Limb (tissue), 2 donors: ENCODE measurements around the gene IL1RL1.

Experiments
- DNase-seq, 2 donors: peaks; one replicate each; pipeline ENCODE4 v3.0.0-alpha.2; 2016; ENCODE audit errors: extremely low spot score in 2 of 2

IL1RL1 gene

GRCh38 chr2:102367331-102367971, 56.1 kb downstream of the IL1RL1 start:
- DNase-seq = no peak

- no peak for DNase-seq
These were observed 57.2 kb downstream of the IL1RL1 start for GRCh38 chr2:102368461-102369109.

GRCh38 chr2:102369866-102370265, 58.5 kb downstream of the IL1RL1 start:
- no peak for DNase-seq

DNA sequence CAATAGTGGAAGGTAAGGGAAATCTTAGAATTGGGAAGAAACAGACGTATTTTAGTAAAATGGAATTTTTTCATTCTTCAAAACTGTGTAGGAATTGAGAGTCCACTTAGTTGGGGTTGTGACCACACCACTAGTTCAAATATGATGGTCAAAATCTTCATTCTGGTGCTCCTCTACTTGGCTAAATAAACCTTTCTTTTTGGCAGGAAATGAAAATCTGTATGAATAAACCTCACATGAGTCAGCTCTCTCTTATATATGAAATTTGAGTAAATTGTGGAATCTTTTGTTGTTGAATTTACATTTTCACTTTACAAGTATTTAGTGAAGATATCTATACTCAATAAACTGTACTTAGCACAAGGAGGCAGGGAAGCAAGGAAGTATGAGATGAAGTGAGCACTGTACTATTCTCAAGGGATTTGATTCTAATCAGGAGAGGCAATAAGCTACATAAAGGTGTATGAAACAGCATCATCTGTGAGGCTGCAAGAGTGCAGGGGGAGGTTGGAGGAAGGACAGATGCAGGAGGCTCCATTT, 64.8 kb downstream of the IL1RL1 start:
- DNase-seq = no peak

- DNase-seq = no peak
These were observed 72.4 kb downstream of the IL1RL1 start for GRCh38 chr2:102383722-102384121.

DNA sequence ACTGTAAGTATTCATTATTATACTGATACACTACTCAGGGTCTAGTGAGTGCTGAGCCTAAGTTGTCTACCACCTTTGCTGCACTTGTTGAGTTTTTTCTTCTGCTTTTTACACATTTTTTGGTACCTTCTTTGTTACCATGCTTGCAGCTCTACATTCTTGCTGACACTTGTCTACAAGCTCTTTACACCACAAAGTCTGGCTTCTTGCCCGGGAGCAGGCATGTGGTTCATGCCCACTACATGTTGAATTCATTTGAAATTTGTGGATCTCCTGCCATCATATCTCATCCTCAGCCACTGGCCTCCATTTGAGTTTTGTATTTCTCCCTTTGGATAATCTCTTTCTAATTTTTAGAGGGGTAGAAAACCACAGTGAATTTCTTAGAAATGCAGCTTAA, 74.2 kb downstream of the IL1RL1 start:
- DNase-seq = no peak

DNA sequence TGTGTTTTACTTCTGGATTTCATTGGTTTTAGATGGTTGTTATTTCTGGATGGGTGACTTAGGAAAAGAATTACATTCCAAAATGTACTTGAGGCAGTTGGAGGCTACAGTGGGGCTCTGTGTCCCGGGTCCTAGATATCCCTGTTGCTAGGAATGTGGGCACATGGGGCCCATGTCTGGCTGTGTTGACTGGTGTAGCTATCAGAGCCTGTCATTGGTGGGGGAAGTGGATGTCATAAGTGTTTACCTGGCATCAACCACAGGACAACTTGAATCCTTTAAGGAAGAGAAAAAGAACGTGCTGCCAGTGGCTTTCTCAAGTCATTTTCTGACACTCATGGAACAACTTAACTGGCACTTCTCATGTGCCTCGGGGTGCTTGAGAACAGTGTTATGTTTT, 74.6 kb downstream of the IL1RL1 start:
- no peak for DNase-seq

GRCh38 chr2:102386867-102387541, 75.6 kb downstream of the IL1RL1 start:
- DNase-seq = no peak

DNA sequence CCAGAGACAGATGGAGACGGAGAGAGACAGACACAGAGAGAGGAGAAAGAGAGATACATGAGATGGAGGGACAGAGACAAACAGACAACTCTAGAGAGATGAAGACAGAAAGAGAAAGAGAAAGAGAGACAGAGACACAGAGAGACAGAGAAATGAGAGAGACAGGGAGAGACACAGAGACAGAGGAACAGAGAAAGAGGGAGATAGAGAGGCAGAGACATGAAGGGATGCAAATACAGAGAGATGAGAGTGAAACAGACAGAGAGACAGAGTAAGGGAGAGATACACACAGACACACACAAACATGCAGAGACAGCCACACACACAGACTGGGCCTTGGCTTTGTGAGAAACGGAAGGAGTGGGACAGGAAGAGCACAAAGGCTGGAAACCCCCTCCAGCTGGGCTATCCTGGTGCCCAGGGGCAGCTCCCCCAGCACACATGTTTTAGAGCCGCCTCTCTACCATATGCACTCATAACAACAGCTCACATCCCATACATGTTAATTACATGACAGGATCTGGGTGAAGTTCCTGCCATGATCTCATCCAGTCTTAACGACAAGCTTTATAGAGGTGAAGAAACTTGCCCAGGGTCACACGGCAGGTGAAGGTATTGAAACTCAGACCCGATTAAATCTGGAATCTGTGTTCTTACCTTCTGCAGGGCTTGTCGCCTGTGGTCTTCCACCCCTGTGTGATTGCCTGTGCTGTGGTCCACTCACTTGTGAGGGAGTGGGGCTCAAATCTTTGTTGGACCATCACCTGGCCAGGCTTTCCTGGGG, 76.6 kb downstream of the IL1RL1 start:
- DNase-seq = no peak

GRCh38 chr2:102391565-102391964, 80.2 kb downstream of the IL1RL1 start:
- DNase-seq = no peak

DNA sequence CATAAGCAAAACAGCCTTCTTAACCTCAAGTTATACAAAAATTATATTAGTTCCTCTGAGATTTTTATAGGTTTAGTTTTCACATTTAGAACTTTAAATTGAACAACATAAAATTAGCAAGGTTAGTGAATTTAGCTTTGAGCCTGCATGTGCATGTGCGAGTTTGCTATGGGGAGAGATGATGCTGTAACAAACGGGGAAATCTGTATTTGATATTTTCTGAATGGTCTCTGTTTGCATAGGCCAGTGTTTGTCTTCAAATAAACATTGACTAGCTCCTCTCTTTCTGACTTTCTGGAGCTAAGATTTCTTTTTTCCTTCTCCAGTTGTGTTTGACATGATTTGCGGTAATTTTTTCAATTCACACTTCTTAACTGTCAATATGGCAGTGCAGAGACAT, 80.7 kb downstream of the IL1RL1 start:
- no peak for DNase-seq

GRCh38 chr2:102392942-102393341, 81.6 kb downstream of the IL1RL1 start:
- DNase-seq = no peak

DNA sequence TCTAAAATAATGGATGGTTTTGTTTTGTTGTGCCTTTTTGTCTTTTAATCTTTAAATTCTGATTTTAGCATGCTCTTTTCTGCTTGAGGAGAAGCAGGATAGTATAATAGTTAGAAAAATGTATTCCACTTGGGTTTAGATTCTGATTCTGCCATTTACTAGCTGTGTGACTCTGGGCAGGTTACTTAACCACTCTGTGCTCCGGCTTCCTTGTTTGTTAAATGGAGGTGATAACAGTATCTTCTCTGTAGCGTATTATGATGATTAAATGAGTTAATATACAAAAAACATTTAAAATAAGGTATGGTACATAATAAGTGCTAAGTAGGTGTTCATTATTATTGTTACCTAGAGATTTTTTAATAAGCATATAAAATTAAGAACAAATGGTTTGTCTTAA, 84.6 kb downstream of the IL1RL1 start:
- no peak for DNase-seq

DNA sequence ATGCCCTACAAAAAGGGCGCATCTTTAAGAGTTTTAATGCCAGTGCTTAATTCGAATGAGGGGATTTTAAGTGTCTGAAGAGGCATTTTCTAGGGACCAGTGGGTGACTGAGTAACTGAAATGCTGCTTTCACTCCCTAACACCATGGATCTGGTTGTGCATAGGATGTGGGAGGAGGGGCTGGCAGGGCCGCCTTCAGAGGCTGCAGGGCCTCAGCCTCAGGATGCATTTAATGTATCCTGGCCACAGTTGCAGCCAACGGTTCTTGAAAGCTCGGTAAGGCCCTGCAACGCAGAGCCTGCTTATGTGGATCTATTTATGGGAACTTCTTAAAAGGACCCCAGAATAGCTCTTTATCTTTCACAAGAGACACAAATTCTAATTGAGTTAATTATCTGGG, 85.8 kb downstream of the IL1RL1 start:
- DNase-seq = no peak

- no peak for DNase-seq
These were observed 88.3 kb downstream of the IL1RL1 start for GRCh38 chr2:102399499-102400141.

DNA sequence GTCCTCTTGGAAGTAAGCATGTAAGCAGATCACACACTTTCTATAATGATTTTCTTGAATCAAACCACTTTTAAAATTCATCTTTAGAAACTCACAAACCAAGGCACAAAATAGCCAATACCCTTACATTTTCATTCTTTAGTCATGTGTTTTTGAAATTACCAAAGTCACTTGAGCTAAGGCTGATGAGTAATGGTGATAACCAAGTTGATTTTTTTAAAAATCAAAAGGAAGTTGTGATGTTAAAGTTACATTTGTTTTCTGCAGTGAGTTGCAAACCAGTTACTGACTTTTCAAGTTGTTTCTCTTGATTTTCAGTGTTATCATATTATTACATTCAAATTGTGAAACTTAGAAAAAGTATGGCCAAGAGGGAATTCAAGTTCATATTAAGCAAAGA, 90.1 kb downstream of the IL1RL1 start:
- no peak for DNase-seq
